ENCODE measurements around the gene BRF1.
"Not testable (repeated sequence)": the region's sequence is repeated elsewhere in the genome, so short reads cannot be mapped to it uniquely, and the experiment has no call there.

Gene BRF1

DNA sequence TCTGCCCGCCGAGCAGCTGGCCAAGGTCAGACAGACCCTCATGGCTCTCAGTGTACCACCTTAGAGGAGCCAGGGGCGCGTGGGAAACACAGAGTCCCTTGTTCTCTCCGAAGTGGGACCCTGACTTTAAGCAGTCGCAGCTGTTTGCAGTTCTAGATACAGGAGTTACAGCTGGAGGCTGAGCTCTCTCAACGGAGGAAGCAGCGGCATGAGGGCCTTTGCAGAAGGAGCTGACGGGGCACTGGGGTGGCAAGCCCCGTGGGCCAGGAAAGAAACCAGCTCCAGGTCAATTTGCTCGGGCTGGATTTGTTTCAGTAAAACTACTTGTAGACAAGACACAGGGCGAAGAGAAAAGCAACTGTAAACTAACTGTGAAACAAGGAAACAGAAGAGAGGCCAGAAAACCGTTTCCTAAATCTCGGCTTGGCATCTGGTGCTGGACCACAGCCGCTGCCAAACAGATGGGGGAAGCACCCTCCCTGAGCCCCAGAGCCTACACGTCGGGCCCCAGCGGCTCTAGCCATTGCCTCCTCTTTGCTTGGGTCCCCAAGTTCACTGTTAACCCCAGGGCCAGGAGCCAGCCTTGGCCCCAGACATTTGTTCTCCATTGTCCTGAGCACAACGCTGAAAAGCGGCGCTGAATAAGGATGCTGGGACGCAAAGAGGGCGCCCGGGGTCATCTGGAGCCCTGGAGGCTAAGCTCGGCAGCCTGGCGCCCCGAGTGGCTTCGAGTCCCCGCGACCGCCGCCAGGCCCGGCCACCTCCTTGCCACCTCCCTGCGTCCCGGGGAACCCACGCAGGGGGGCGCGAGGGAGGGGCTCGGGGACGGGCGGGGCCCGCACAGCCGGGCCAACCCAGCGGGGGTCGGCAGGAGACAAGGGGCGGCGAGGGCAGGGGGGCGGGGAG, 12.8 kb upstream of the BRF1 start:
- Histone ChIP-seq H3K27me3 (ENCODE audit: insufficient read depth, low read length) (peaks cover 7% of the 10 kb centered on the region; the same call in 1 of the 2 replicates), H3K9me3 (ENCODE audit: insufficient read depth, low read depth, low read length) (no peaks in the 10 kb centered on the region), H3K27ac (ENCODE audit: low read length) (no peak overlapping the region), H3K9ac (ENCODE audit: low read depth, low read length) (peak overlapping the region; percentile 63; the same call in 1 of the 2 replicates), H3K4me3 (ENCODE audit: low read length) (peak overlapping the region; percentile 64), H3K4me1 (ENCODE audit: insufficient read depth, low read length) (peaks cover 8% of the 10 kb centered on the region; the same call in 1 of the 2 replicates), H3K36me3 (ENCODE audit: insufficient read depth, low read depth, low read length) (no peaks in the 10 kb centered on the region)

DNA sequence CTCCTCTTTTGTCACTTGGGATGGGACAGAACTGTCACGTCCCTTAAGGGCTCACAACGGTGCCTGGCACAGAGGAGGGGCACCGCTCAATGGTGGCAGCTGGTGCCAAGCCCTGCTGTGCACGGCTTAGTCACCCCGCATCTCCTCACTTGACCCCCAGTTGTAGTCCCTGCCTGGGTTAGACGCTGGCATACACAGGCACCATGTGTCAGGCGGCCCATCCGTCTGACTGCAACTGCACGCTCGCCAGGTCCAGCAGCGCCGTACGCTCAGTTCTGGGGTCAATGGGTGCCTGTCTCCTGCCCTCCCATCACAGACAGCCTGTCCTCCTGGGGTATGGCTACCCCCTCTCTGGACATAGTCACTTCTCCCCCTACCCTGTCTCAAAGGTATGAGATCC, 12.2 kb upstream of the BRF1 start:
- no peaks in the 10 kb centered on the region for H3K36me3 ChIP-seq (ENCODE audit: insufficient read depth, low read depth, low read length)
- no peaks in the 10 kb centered on the region for H3K9me3 ChIP-seq (ENCODE audit: insufficient read depth, low read depth, low read length)
- no peak overlapping the region for H3K27ac ChIP-seq (ENCODE audit: low read length)
- no peak overlapping the region for H3K4me3 ChIP-seq (ENCODE audit: low read length)
- H3K4me1 ChIP-seq (ENCODE audit: insufficient read depth, low read length), result peaks cover 8% of the 10 kb centered on the region; the same call in 1 of the 2 replicates
- no peak overlapping the region for H3K9ac ChIP-seq (ENCODE audit: low read depth, low read length)
- H3K27me3 ChIP-seq (ENCODE audit: insufficient read depth, low read length), result peaks cover 7% of the 10 kb centered on the region; the same call in 1 of the 2 replicates

DNA sequence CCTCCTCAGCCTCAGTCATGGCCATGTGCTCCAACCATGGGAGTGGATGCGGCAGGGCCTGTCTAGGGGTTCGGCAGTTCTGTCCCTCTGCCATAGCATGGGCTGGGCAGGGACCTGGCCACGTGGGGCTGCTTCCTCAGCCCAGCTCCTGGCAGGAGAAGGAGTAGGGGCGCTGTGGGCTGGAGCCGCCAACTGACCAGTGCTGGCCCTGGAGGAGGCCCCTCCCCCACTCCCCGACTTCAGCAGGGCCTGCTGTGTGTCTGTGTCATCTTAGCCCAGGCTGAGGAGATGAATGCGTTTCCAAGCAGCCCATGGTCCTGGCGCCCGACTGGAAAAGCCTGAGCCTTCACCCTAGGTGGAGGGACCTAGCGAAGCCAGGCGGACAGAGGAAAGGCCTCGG, 11.0 kb upstream of the BRF1 start:
- Histone ChIP-seq H3K4me3 (ENCODE audit: low read length) (no peak overlapping the region), H3K36me3 (ENCODE audit: insufficient read depth, low read depth, low read length) (no peaks in the 10 kb centered on the region), H3K9me3 (ENCODE audit: insufficient read depth, low read depth, low read length) (no peaks in the 10 kb centered on the region), H3K27ac (ENCODE audit: low read length) (no peak overlapping the region), H3K9ac (ENCODE audit: low read depth, low read length) (no peak overlapping the region), H3K4me1 (ENCODE audit: insufficient read depth, low read length) (peaks cover 16% of the 10 kb centered on the region; the same call in 1 of the 2 replicates), H3K27me3 (ENCODE audit: insufficient read depth, low read length) (peaks cover 7% of the 10 kb centered on the region; the same call in 1 of the 2 replicates)

DNA sequence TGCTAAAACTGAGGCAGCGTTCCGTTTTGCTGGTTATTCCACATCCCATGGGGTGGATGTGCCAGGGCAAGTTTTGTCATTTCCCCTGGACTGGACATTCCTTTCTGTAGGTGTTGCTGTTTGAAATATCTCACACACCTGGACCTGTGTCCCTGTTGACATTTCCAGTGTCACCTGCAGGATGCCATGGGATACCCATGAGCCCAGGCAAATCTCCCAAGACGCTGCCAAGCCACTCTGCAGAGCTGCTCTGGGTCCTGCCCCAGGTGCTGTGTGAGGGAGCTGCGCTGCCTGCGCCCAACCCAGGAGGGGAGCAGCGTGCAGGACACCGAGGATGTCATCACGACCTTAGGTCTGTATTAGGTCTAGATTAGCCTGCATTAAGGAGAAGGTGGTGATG, 8.6 kb upstream of the BRF1 start:
- Histone ChIP-seq H3K9ac (ENCODE audit: low read depth, low read length) (no peak overlapping the region), H3K4me3 (ENCODE audit: low read length) (no peak overlapping the region)

DNA sequence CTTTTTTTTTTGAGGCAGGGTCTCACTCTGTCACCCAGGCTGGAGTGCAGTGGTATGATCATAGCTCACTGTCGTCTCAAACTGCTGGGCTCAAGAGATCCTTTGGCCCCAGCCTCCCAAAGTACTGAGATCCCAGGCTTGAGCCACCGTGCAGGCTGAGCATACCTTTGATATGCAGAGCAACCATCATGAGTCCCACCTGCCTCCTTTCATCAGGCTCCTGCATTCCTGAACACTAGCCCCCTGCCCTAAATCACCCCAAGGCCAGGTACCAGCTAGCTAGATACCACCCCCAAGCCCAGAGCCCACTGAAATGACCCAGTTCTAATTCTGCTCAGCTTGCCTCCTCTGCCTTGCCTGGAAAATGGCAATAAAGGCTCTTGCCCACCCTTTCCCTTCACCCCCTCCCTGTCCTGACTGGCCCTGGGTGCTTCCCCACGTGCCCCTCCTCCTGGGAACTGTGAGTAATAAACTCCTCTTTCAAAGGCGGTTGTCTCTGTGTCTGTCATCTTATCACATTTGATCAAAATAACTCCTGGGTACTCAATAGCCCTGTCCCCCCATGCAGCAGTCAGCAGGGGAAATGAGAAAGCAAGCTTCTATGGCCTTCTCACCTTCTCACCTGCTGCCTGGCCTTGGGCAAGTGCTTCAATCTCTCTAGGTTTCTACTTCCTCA, 6.4 kb upstream of the BRF1 start:
- Histone ChIP-seq H3K4me1 (ENCODE audit: insufficient read depth, low read length) (peaks cover 15% of the 10 kb centered on the region; the same call in 1 of the 2 replicates), H3K36me3 (ENCODE audit: insufficient read depth, low read depth, low read length) (no peaks in the 10 kb centered on the region), H3K27me3 (ENCODE audit: insufficient read depth, low read length) (no peaks in the 10 kb centered on the region; the same call in 1 of the 2 replicates), H3K9me3 (ENCODE audit: insufficient read depth, low read depth, low read length) (no peaks in the 10 kb centered on the region), H3K4me3 (ENCODE audit: low read length) (no peak overlapping the region), H3K27ac (ENCODE audit: low read length) (no peak overlapping the region), H3K9ac (ENCODE audit: low read depth, low read length) (no peak overlapping the region; the same call in 1 of the 2 replicates)

More for the DNA sequence above, 8.6 kb upstream of the BRF1 start:
- H3K36me3 ChIP-seq (ENCODE audit: insufficient read depth, low read depth, low read length), result no peaks in the 10 kb centered on the region
- no peak overlapping the region for H3K27ac ChIP-seq (ENCODE audit: low read length)
- peaks cover 18% of the 10 kb centered on the region; the same call in 1 of the 2 replicates for H3K4me1 ChIP-seq (ENCODE audit: insufficient read depth, low read length)
- H3K9me3 ChIP-seq (ENCODE audit: insufficient read depth, low read depth, low read length), result no peaks in the 10 kb centered on the region
- no peaks in the 10 kb centered on the region; the same call in 1 of the 2 replicates for H3K27me3 ChIP-seq (ENCODE audit: insufficient read depth, low read length)

DNA sequence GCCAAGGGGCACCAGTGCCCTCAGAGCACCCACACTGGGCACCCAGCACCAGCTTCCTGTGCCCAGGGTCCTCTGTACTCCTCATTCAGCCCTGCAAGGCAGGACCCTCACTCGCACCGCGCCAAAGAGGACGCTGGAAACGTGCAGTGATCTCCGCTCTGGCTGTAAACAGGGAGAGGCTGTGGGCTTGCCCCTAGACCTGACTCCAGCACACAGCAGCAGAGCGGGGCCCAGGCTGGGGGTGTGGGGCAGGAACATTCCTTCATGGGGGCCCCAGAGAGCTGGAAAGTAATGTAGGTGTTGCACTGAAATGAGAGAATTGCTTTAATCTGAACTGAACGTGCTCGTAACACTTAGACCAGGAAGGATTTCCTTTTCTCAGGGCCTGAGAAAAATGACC, 5.0 kb upstream of the BRF1 start:
- no peak overlapping the region for H3K27ac ChIP-seq (ENCODE audit: low read length)
- H3K4me1 ChIP-seq (ENCODE audit: insufficient read depth, low read length), result peaks cover 10% of the 10 kb centered on the region; the same call in 1 of the 2 replicates
- H3K4me3 ChIP-seq (ENCODE audit: low read length), result no peak overlapping the region
- H3K27me3 ChIP-seq (ENCODE audit: insufficient read depth, low read length), result no peaks in the 10 kb centered on the region; the same call in 1 of the 2 replicates
- no peak overlapping the region for H3K9ac ChIP-seq (ENCODE audit: low read depth, low read length)
- H3K9me3 ChIP-seq (ENCODE audit: insufficient read depth, low read depth, low read length), result no peaks in the 10 kb centered on the region
- no peaks in the 10 kb centered on the region for H3K36me3 ChIP-seq (ENCODE audit: insufficient read depth, low read depth, low read length)

DNA sequence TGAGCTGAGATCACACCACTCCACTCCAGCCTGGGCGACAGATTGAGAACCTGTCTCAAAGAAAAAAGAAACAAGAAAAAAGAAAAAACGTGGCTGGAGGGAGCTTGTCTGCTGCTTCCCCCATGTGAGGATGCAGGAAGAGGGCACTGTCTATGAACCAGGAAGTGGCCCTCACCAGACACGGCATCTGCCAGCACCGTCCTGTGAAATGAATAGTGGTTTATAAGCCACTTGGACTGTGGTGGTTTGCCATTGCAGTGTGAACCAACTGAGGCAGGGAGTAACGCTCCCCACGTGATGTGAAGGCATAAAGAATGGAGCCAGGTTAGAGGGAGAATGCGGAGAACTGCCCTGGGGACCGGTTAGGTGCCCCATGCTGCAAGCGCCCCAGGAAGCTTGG, 4.5 kb upstream of the BRF1 start:
- Histone ChIP-seq H3K27me3 (ENCODE audit: insufficient read depth, low read length) (no peaks in the 10 kb centered on the region; the same call in 1 of the 2 replicates), H3K9me3 (ENCODE audit: insufficient read depth, low read depth, low read length) (no peaks in the 10 kb centered on the region), H3K4me3 (ENCODE audit: low read length) (no peak overlapping the region), H3K4me1 (ENCODE audit: insufficient read depth, low read length) (peaks cover 10% of the 10 kb centered on the region; the same call in 1 of the 2 replicates), H3K36me3 (ENCODE audit: insufficient read depth, low read depth, low read length) (no peaks in the 10 kb centered on the region), H3K9ac (ENCODE audit: low read depth, low read length) (no peak overlapping the region), H3K27ac (ENCODE audit: low read length) (no peak overlapping the region)

DNA sequence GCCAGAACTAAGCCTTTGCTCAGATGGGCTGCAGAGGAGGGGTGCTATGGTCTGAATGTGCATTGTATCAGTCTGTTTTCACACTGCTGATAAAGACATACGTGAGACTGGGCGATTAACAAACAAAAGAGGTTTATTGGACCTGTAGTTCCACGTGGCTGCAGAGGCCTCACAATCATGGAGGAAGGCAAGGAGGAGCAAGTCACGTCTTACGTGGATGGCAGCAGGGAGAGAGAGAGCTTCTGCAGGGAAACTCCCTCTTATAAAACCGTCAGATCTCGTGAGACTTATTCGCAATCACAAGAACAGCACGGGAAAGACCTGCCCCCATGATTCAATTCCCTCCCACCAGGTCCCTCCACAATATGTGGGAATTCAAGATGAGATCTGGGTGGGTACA, 3.8 kb upstream of the BRF1 start:
- H3K9ac ChIP-seq (ENCODE audit: low read depth, low read length), result no peak overlapping the region
- no peak overlapping the region for H3K27ac ChIP-seq (ENCODE audit: low read length)
- no peaks in the 10 kb centered on the region for H3K36me3 ChIP-seq (ENCODE audit: insufficient read depth, low read depth, low read length)
- H3K9me3 ChIP-seq (ENCODE audit: insufficient read depth, low read depth, low read length), result no peaks in the 10 kb centered on the region
- H3K4me1 ChIP-seq (ENCODE audit: insufficient read depth, low read length), result peaks cover 10% of the 10 kb centered on the region; the same call in 1 of the 2 replicates
- peaks cover 6% of the 10 kb centered on the region for H3K27me3 ChIP-seq (ENCODE audit: insufficient read depth, low read length)
- H3K4me3 ChIP-seq (ENCODE audit: low read length), result no peak overlapping the region

DNA sequence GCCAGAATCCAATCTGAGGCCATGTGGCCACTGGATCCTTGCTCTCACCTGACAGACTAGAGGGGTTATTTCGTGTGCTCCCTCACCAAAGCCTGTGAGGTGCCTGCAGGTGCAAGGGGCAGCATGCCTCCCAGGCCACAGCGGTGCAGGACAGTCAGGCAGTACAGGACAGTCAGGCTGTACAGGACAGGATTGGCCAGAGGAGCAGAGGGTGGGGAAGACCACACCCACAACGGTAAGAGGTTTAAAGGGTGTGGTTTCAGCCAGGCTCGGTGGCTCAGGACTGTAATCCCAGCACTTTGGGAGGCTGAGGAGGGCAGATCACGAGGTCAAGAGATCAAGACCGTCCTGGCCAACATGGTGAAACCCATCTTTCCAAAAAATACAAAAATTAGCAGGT, 3.1 kb upstream of the BRF1 start:
- H3K27me3 ChIP-seq (ENCODE audit: insufficient read depth, low read length), result peaks cover 12% of the 10 kb centered on the region
- peaks cover 10% of the 10 kb centered on the region; the same call in 1 of the 2 replicates for H3K4me1 ChIP-seq (ENCODE audit: insufficient read depth, low read length)
- H3K9ac ChIP-seq (ENCODE audit: low read depth, low read length), result no peak overlapping the region
- H3K27ac ChIP-seq (ENCODE audit: low read length), result no peak overlapping the region
- no peaks in the 10 kb centered on the region for H3K9me3 ChIP-seq (ENCODE audit: insufficient read depth, low read depth, low read length)
- no peaks in the 10 kb centered on the region for H3K36me3 ChIP-seq (ENCODE audit: insufficient read depth, low read depth, low read length)
- H3K4me3 ChIP-seq (ENCODE audit: low read length), result no peak overlapping the region

DNA sequence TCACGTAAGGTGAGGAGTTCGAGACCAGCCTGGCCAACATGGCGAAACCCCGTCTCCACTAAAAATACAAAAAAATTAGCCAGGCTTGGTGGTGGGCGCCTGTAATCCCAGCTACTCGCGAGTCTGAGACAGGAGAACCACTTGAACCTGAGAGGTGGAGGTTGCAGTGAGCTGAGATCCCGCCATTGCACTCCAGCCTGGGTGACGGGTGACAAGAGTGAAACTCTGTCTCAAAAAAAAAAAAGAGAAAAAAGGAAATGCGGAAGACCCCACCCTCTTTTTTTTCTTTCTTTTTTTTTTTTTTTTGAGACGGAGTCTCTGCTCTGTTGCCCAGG, 1.1 kb upstream of the BRF1 start:
- H3K9ac ChIP-seq (ENCODE audit: low read depth, low read length); H3K9me3 ChIP-seq (ENCODE audit: insufficient read depth, low read depth, low read length); H3K27ac ChIP-seq (ENCODE audit: low read length); H3K4me1 ChIP-seq (ENCODE audit: insufficient read depth, low read length); H3K36me3 ChIP-seq (ENCODE audit: insufficient read depth, low read depth, low read length): not testable (repeated sequence)
- peaks cover 12% of the 10 kb centered on the region for H3K27me3 ChIP-seq (ENCODE audit: insufficient read depth, low read length)
- peak overlapping the region; percentile 81 for H3K4me3 ChIP-seq (ENCODE audit: low read length)

DNA sequence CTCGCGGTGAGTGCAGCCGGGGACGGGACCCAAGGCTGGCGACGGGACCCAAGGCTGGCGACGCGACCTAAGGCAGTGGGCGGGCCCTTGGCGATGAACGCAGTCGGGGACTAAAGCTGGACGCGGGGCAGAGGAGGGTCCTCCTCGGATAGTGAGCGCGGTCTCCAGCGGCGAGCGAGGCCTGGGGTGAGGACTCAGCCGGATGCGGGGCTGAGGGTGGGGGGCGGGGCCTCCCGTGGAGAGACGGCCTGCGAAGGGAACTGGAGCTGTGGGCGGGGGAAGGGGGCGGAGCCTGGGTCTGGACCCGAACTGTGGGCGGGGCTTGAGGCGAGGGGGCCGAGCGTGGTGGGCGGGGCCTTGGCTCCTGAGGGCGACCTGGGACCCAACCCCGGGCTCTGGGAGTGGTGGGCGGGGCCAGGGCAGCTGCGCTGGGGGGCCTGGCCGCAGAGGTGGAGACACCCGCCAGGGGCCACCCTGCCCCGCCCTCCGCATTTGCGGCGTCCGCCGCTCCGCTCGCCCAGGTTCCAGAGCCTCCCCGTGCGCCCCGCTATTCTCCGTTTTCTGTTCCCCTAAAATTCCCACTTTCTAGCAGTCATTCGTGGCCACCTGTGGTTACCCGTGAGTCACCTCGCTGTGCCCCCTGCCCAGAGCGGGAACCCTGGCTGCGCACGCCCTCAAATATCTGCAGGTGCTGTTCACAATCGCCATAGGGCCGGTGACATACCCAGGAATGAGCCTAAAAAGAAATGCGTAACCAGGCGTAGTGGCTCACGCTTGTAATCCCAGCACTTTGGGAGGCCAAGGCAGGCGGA, 508 bp upstream of the BRF1 start:
- peak overlapping the region; percentile 59; the same call in 1 of the 2 replicates for H3K9ac ChIP-seq (ENCODE audit: low read depth, low read length)
- H3K27me3 ChIP-seq (ENCODE audit: insufficient read depth, low read length), result peaks cover 12% of the 10 kb centered on the region
- no peaks in the 10 kb centered on the region for H3K4me1 ChIP-seq (ENCODE audit: insufficient read depth, low read length)
- no peaks in the 10 kb centered on the region for H3K9me3 ChIP-seq (ENCODE audit: insufficient read depth, low read depth, low read length)
- H3K4me3 ChIP-seq (ENCODE audit: low read length), result peak overlapping the region; percentile 81
- H3K36me3 ChIP-seq (ENCODE audit: insufficient read depth, low read depth, low read length), result no peaks in the 10 kb centered on the region
- H3K27ac ChIP-seq (ENCODE audit: low read length), result no peak overlapping the region

Data from iPS-20b (cell line).